ES-I3 (cell line): ENCODE results near the gene FRY.

Experiments
- H3K36me3 ChIP-seq: 2 replicates; pipeline ENCODE4 v1.6.1; 2013; ENCODE audit warnings: mild to moderate bottlenecking, low read length, control low read depth, moderate library complexity; ENCODE audit not compliant: insufficient read depth
- H3K4me1 ChIP-seq: 2 replicates; pipeline ENCODE4 v1.6.1; 2013; ENCODE audit warnings: mild to moderate bottlenecking, control low read depth, low read length; ENCODE audit not compliant: insufficient read depth
- H3K9ac ChIP-seq: 2 replicates; pipeline ENCODE4 v1.6.1; 2013; ENCODE audit warnings: low read depth, mild to moderate bottlenecking, low read length, moderate library complexity
- H3K9me3 ChIP-seq: 2 replicates; pipeline ENCODE4 v1.6.1; 2013; ENCODE audit warnings: mild to moderate bottlenecking, low read length, moderate library complexity; ENCODE audit not compliant: control insufficient read depth, insufficient read depth

Gene FRY

DNA sequence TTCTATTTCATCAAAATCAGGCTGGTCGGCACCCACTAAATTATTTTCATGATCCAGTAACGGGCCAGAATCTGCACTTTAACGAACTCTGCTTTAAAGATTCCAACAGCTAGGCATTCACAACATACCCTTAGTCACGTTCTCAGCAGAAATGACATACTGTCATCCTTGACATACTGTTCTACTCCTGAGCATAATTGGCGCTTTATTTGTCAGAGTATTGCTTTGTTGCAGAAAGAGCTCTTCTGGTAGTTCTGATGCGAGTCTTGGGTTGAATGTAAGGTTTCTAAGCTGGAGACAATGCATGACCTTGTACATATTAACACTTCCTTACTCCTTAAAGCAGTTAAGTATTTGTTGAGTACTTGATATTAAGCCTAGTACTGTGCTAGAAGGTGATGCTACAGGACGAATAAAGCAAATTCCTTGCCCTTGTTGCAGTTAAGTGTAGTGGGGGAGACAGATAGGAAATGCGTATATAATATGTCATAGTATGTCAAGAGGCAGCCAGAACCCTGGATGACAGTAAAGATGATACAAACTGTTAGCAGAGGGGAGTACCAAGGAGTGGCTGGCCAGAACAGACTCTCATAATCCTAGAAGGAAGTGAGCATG, 32.2 kb downstream of the FRY start:
- no peaks in the 10 kb centered on the region for H3K9me3 ChIP-seq
- H3K4me1 ChIP-seq, result peaks cover 3% of the 10 kb centered on the region; the same call in 1 of the 2 replicates
- H3K36me3 ChIP-seq, result no peaks in the 10 kb centered on the region
- H3K9ac ChIP-seq, result no peak overlapping the region

DNA sequence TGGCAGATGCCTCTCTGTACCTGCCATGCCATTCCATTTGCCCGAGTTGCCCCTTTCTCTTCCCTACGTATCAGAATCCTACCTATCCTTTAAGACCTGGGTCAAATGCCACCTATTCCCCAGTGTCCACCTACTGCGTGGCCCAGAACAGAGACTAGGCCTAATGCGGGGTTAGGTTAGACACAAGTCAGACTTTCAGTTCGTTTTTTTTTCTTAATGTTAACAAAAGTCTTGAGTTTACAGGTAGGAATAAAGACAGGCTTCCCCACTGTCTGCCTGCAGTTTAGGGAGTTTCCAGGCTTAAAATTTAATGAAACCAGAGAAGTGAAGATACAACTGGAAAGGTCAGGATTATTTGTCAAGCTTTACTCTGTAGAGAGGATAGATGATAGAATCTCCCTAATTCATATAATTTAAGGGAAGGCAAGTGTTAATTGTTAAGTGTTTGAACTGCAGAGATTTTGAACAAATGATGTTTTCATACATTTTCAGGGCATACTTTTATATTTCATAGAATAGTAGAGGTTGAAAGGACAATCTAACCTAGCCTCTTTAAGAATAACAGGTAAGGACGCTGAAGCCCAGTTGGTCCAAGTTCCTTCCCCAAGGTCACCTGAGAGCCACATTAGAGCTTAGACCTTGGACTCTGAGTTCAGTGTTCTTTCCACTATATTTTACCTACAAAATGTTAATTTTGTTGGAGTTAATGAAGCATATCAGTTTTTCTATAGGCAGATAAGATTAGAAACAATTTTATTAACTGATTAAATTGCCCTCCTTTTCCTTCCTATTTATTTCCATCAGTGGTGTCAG, 35.8 kb downstream of the FRY start:
- Histone ChIP-seq H3K4me1 (no peaks in the 10 kb centered on the region), H3K9ac (no peak overlapping the region), H3K9me3 (no peaks in the 10 kb centered on the region), H3K36me3 (no peaks in the 10 kb centered on the region)

DNA sequence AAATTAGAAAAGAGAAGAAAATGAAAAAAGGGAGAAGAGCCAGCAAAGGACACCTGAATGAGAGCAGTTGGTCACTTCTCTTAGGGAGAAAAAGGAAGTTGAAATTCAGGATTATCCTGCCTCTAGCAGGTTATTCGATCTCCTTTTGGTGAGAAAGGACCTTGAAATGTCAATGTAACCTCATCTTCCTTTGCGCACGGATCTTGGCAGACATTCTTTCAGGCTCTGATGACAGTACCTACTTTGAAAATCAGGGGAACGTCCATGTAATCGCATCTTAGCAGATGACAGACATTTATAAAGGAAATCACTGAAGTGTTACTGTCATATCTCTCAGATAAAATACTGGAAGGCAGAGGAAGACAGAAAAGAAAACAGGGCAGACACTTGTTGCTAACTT, 36.7 kb downstream of the FRY start:
- no peaks in the 10 kb centered on the region for H3K9me3 ChIP-seq
- no peaks in the 10 kb centered on the region for H3K4me1 ChIP-seq
- no peak overlapping the region for H3K9ac ChIP-seq
- no peaks in the 10 kb centered on the region for H3K36me3 ChIP-seq

DNA sequence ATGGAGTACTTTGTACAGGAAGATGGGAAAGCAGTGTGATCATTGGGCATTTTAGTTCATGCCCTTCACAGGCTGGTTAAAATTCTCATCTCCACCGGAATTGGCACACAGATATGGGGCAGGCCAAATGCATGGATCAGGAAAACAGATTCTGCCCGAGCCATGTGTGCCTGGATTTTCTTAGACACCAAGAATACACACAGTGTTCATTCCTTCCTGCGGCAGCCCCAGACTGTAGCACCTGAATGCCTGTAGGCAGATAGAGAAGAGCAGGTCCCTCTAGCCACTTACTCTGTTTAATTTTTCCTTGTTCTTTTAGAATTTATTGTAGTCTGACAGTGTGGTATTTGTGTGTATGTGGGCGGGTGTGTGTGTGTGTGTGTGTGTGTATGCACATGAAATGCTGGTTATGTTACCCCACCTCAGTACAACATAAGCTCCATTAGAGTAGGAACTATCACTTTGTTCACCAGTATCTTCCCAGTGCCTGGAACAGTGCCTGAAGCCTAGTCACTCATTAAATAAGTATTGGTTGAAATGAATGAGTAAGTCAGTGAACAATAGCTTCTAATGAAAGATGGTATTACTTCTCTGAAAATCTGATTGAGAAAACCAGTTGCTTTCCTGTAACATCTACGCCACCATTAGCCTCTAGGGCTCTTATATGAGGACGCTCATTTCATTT, 41.7 kb downstream of the FRY start:
- no peak overlapping the region for H3K9ac ChIP-seq
- H3K36me3 ChIP-seq, result no peaks in the 10 kb centered on the region
- H3K4me1 ChIP-seq, result no peaks in the 10 kb centered on the region
- H3K9me3 ChIP-seq, result no peaks in the 10 kb centered on the region

DNA sequence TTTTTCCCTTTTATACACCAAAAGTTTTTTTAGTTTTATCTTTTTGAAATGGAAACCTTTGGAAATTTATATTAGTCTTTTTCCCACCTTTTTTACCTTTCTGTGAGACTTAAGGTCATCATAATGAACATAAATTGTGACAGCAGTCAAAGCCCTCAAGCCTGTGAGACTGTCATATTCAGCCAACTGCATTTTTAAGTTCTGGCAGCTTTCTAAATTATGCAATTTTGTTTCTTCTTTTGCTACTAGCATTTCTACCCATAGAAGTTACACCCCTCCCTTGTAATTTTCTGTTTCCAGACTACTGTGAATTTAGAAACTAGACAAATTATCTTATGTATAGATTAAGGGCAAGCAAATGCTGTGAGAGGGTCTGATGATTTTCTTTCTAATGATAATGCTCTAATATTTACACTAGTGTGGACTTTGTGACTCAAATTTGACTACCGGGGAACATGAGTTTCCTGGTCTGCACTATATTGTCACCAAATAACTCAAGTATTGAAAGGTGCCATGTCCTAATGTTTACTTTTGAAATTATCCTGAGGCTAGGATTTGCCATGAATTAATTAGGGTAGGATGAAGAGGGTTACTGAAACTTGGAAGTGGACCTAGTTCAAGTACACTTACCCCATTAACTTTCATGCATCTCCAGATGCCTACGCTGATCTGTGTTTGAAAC, 43.7 kb downstream of the FRY start:
- Histone ChIP-seq H3K4me1 (peaks cover 4% of the 10 kb centered on the region; the same call in 1 of the 2 replicates), H3K36me3 (no peaks in the 10 kb centered on the region), H3K9me3 (no peaks in the 10 kb centered on the region), H3K9ac (no peak overlapping the region)

DNA sequence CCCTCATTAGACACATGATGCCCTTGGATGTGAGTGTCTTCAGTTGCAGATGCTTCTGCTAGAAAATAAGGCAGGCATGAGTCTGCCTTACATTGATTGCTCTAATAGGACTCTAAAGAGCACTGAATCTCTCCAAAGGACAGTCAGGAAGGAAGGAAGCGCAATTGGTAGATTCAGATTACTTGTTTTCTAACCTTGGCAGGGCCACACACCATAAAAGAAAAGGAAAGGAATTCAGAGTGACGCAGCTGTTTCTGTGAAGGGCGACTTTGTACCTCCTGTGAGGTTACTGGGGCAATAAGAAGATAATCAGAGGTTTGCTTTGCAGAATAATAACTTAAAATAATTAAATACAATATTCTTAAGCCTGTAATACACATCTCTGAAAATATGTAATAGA, 48.0 kb downstream of the FRY start:
- H3K9me3 ChIP-seq, result no peaks in the 10 kb centered on the region
- no peaks in the 10 kb centered on the region for H3K36me3 ChIP-seq
- H3K4me1 ChIP-seq, result peaks cover 4% of the 10 kb centered on the region
- H3K9ac ChIP-seq, result no peak overlapping the region

DNA sequence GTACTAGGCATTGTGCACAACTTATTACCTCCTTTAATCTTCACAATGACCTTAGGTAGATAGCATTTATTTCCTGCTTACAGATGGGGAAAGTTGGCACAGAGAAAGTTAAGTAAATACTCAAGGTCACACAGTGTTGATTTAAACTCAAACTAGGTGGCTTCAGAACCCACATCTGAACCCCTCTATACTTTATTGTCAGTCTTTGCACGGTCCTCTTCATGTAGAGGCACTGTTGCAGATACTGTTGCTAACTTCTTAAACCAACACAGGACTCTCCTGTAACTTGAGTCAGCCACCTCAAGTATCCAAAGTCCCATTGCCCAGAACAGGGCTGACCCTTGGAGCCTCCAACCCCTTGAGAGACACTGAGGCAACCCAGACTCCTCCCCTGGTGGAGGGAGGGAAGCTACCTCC, 48.8 kb downstream of the FRY start:
- no peak overlapping the region for H3K9ac ChIP-seq
- H3K4me1 ChIP-seq, result peaks cover 4% of the 10 kb centered on the region
- H3K9me3 ChIP-seq, result no peaks in the 10 kb centered on the region
- no peaks in the 10 kb centered on the region for H3K36me3 ChIP-seq

DNA sequence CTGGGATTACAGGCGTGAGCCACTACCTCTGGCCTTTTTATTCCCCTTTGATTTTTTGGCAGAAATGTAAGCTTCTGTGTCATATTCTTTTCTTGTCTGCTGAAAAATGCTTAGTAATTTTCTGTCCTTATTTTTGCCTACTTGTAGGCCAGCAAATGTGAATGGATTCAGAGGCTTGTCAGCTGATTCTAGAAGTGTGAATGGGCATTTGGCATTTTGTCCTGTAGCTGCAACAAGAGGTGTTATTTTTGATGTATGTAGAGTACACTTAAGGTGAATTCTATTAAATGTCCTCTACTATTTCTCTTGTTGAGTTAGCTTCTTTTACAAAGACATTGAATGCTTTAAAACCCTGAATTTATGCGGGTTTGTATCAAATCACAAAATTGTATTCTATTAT, 50.0 kb downstream of the FRY start:
- H3K9ac ChIP-seq, result no peak overlapping the region
- H3K4me1 ChIP-seq, result peaks cover 4% of the 10 kb centered on the region
- H3K9me3 ChIP-seq, result no peaks in the 10 kb centered on the region
- H3K36me3 ChIP-seq, result no peaks in the 10 kb centered on the region

DNA sequence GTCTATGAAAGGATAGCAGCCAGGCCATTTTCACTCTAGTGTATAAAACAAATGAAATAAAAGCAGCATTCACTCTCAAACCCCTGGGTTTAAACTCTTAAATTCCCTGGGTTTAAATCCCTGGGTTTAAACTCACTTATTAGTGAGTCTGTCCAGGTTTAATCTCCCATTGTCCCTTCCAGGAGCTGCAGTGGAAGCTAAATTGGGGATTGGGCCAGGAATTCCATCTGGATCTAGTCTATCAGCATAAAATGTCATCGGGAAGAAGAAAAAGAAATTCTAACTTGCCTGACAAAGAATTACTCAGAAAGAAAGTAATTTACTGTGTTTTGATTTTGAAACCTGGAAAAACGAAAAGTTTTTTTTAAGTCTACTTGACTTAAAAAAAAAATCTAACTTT, 54.8 kb downstream of the FRY start:
- H3K9ac ChIP-seq, result no peak overlapping the region
- H3K36me3 ChIP-seq, result no peaks in the 10 kb centered on the region
- no peaks in the 10 kb centered on the region for H3K9me3 ChIP-seq
- H3K4me1 ChIP-seq, result peaks cover 9% of the 10 kb centered on the region

DNA sequence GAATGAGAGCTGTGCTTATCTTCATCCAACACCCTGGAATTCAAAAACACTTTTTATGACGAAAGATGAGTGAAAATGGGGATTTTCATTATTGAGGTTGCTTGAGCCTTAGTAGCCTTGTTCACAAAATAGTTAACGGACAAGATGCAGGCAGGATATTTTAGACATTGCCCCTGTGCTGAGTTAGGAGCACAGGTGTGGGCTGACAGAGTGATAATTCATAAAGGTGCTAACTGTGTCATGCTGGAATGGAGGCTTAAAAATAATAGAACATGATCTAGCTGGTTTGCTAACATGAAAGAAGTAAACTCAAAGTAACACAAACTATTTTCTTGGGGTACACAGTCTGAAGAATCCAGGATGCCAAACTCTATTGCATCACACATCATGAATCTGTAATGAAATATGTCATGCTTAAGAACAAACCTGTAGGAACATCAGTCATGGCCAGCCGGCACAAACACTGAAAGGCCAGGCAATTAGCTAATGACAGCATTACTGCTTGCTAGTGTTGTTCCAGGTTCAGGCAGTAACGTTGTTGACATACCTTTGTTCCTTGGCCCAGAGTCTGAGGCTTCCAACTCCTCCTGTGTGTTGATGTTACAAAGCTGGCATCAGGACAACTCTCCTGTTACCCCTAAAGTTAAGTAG, 55.3 kb downstream of the FRY start:
- H3K36me3 ChIP-seq, result no peaks in the 10 kb centered on the region
- peaks cover 9% of the 10 kb centered on the region for H3K4me1 ChIP-seq
- no peak overlapping the region for H3K9ac ChIP-seq
- H3K9me3 ChIP-seq, result no peaks in the 10 kb centered on the region

DNA sequence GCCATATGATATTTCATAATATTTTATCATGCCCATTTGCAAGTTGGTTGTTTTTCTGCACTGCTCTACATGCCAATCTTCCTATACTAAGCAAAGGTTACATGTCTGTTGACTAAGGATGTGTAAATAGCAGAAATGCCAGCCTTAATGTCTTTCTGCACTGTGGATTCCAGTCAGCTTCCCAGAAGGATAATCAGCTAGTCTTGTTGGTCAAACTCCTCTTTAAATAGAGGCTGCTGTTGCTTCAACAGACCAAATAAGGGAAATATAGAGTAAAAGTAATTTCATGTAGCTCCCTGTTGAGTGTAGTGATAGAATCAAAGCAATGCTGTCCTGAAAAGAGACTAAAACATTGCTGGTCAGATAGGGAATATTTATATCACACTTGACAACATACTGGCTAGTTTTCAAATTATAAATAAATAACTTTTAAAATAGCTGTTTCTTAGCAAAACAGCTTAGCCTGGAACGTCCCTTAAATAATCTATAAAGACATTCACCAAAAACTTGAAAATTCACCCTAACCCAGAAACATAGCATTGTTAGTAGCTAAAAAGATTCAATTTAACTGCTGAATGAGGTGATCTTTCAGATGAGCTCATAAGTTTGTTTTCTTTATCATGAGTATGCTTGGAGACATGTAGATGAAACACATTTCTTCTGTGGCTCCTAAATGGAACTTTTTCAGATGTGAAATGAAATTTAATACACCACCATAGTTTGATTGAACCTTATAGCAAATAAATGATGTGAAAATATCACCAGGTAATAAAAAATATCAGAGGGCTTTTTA, 56.6 kb downstream of the FRY start:
- H3K36me3 ChIP-seq, result no peaks in the 10 kb centered on the region
- H3K9ac ChIP-seq, result no peak overlapping the region
- no peaks in the 10 kb centered on the region for H3K9me3 ChIP-seq
- peaks cover 9% of the 10 kb centered on the region for H3K4me1 ChIP-seq

DNA sequence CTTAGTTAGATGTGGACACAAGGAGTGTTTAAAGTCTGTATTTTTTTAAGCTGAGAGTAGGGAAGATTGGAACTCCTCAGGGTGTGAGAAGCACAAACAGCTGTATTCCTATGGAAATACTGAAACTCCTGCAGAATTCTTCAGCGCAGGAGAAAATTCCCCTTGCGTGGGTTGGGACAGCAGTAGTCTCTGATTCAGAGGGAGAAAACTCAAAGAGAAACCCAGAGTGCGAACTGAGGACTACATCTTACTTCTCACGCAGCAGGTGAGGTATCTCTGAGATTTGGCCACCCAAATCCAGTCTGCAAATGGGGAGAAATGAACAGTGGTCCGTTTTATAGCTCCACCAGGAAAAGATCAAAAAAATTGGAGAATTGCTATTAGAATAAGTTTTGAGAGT, 60.9 kb downstream of the FRY start:
- no peaks in the 10 kb centered on the region for H3K9me3 ChIP-seq
- no peak overlapping the region for H3K9ac ChIP-seq
- no peaks in the 10 kb centered on the region for H3K36me3 ChIP-seq
- H3K4me1 ChIP-seq, result peaks cover 9% of the 10 kb centered on the region

DNA sequence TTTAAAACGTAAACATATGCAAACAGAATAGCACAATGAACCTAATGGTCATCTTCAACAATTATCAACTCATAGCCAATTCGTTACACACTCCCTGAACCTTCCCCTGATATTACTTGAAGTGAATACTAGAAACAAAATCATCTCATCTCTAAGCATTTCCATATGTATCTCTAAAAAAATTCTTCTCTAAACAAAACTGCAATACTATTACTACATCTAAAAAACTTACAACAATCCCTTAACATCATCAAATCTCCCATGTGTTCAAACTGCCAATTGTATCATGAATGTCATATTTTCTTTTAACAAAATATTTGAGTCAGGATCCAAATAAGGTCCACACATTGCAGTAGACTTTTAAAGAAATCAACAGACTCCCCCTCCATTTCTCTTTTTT, 61.4 kb downstream of the FRY start:
- no peaks in the 10 kb centered on the region for H3K9me3 ChIP-seq
- H3K36me3 ChIP-seq, result no peaks in the 10 kb centered on the region
- H3K9ac ChIP-seq, result no peak overlapping the region
- peaks cover 9% of the 10 kb centered on the region for H3K4me1 ChIP-seq
